Epithelial cell of esophagus (primary cell): ENCODE results near the gene LIN7A.
"Not testable (repeated sequence)": the region's sequence is repeated elsewhere in the genome, so short reads cannot be mapped to it uniquely, and the experiment has no call there.

Experiments used
- DNase-seq: peaks from one replicate; pipeline ENCODE4 v3.0.0; 2010; ENCODE audit warnings: low read depth
- H3K4me3 ChIP-seq: 2 replicates; pipeline ENCODE4 v1.5.1; 2011; ENCODE audit warnings: mild to moderate bottlenecking, low read length, control low read depth
- CTCF ChIP-seq: IDR thresholded peaks from 2 replicates; pipeline ENCODE4 v1.5.1; 2011; ENCODE audit warnings: low read depth, mild to moderate bottlenecking, low read length, control low read depth, inconsistent platforms; ENCODE audit not compliant: insufficient read depth; ENCODE audit errors: missing control alignments

LIN7A gene

GRCh38 chr12:80895240-80895639 lies 42.5 kb downstream of the LIN7A start:
- no peak overlapping the region for H3K4me3 ChIP-seq
- no peak for TF ChIP-seq CTCF
- DNase-seq = no peak

- DNase-seq = no peak
- H3K4me3 ChIP-seq = no peak overlapping the region
- TF ChIP-seq CTCF = no peak
Measured at GRCh38 chr12:80894179-80894578, 43.6 kb downstream of the LIN7A start.

GRCh38 chr12:80892597-80893445 lies 44.9 kb downstream of the LIN7A start:
- DNase-seq = no peak
- TF ChIP-seq CTCF = no peak

GRCh38 chr12:80884651-80885050 lies 53.1 kb downstream of the LIN7A start:
- DNase-seq = no peak
- no peak overlapping the region for H3K4me3 ChIP-seq
- no peak for TF ChIP-seq CTCF

More at GRCh38 chr12:80892597-80893445, 44.9 kb downstream of the LIN7A start:
- no peak overlapping the region for H3K4me3 ChIP-seq

GRCh38 chr12:80881106-80881505 lies 56.6 kb downstream of the LIN7A start:
- TF ChIP-seq CTCF = no peak
- no peak for DNase-seq
- H3K4me3 ChIP-seq = no peak overlapping the region

- not testable (repeated sequence) for DNase-seq, H3K4me3 ChIP-seq
Measured at GRCh38 chr12:80878452-80878851, 59.3 kb downstream of the LIN7A start.

GRCh38 chr12:80877721-80878265 lies 59.9 kb downstream of the LIN7A start:
- DNase-seq = no peak
- no peak for TF ChIP-seq CTCF
- no peak overlapping the region for H3K4me3 ChIP-seq
